ENCODE results near the gene PTPRN2. TPM values are rescaled to one million over a fixed set of nuclear protein-coding genes. Genes with fewer than 3 reads are reported as not detected.

Gene PTPRN2
- polyA plus RNA-seq, 1 experiment, result 0.02 TPM

DNA sequence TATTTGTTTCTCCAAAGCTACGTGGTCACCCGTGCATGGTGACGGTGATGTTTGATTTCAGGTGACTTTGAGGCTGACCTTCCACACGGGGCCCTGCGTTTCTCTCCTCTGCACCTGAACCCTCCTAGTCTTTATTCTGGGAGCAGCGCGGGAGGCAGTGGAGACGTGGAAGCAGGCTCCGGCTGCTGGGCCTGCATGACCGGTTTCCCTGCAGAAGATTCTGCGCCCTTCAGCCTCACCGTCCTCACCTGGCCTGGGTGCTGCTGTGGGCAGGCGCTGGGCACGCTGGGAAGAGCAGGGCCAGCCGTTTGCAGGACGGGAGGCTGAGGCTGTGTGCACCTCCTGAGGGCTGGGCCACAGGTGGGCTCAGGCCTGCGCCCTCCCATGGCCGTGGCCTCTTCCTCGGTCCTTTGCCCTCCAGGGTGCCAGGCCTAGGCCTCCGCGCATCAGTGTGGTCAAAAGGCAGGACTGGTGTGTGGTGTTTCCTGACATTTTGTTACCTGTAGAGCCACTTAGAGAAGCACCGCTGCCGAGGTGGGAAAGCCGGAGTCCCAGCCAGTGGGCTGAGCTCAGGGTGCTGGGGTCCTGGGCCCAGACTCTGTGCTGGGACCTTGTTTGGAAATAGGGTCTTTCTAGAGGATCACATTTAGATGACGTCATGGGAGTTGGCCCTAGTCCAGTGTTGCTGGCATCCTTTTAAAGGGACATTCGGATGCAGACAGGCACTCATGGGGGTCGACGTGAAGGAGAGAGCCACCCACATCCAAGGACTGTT is 772.5 kb downstream of the PTPRN2 start:
- POLR2A ChIA-PET, result no interaction called here
- TF ChIP-seq CTCF (IDR thresholded peaks at IDR 0.05; ENCODE audit: low read depth, low read length), result no peak
- Histone ChIP-seq H3K4me3 (ENCODE audit: low read depth, low read length) (no peak overlapping the region), H3K9me3 (ENCODE audit: control insufficient read depth, insufficient read depth, low read length) (peaks cover 100% of the 10 kb centered on the region), H3K27me3 (ENCODE audit: control insufficient read depth, insufficient read depth, low read length) (no peaks in the 10 kb centered on the region), H3K27ac (ENCODE audit: low read depth, low read length) (no peak overlapping the region)
- DNase-seq (ENCODE audit: low read depth, low spot score), result no peak
- CTCF ChIA-PET, result no interaction called here

DNA sequence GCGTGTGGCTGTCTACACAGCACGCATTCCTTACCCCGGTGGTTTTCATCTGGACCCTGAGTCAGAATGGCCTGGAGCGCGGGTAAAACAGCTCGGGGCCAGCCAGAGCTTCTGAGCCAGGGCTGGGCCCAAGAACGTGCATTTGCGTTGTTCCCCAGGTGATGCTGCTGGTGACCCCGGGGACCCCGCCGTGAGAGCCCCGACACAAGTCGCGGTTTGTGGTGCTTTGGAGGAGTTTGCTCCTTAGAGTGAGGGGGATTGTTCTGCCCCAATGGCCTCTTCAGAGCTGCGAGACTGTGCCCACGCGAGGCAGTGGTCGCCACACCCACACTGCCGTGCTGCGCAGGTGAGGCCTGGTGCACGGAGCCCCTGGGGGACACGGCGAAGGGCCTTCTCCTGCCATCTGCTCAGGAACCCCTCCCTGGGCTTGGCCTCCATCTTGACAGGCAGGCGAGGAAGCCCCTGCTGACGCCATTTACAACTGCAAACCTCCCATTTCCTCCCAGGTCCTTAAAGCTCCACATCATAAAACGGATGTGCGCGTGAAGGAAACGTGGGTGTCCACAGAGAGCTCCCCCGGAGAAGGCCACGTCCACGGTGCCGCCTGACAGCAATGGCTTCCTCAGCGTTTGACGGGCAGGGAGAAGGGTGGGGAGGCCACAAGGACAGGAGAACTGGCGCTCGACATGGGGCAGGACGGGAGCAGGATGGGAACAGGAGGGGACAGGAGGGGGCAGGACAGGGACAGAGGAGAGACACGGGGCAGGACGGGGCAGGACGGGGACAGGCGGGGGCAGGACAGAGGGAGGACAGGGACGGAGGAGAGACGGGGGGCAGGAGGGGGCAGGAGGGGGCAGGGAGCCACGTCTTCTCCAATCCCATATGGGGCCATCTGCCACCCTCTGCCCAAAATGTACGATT is 773.6 kb downstream of the PTPRN2 start:
- Histone ChIP-seq H3K4me3 (ENCODE audit: low read depth, low read length) (no peak overlapping the region), H3K27ac (ENCODE audit: low read depth, low read length) (no peak overlapping the region), H3K9me3 (ENCODE audit: control insufficient read depth, insufficient read depth, low read length) (peaks cover 100% of the 10 kb centered on the region), H3K27me3 (ENCODE audit: control insufficient read depth, insufficient read depth, low read length) (no peaks in the 10 kb centered on the region)
- no peak for DNase-seq (ENCODE audit: low read depth, low spot score)
- ChIA-PET CTCF (no interaction called here), POLR2A (no interaction called here)
- no peak for TF ChIP-seq CTCF (IDR thresholded peaks at IDR 0.05; ENCODE audit: low read depth, low read length)

DNA sequence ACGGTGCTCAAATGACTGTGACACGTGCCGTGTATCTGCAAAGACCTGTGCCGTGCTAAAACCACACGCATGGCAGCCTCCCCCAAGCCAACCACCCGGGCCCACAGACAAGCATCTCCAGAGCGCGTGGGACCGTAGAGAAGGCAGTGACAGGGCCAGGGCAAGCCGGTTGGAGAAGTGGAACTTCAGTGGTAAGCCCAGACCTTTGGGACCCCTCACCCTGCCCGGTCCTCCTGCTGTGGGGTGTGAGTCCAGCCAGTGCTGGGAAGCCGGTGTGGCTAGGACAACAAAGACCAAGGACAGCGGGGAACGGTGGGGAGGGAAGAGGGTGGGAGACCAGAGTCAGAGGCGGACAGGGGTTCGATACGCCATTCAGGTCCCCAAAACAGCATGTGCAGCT is 774.6 kb downstream of the PTPRN2 start:
- ChIA-PET POLR2A (no interaction called here), CTCF (no interaction called here)
- peaks cover 98% of the 10 kb centered on the region for H3K9me3 ChIP-seq (ENCODE audit: control insufficient read depth, insufficient read depth, low read length)
- no peak for TF ChIP-seq CTCF (IDR thresholded peaks at IDR 0.05; ENCODE audit: low read depth, low read length)
- DNase-seq (ENCODE audit: low read depth, low spot score), result no peak
- no peak overlapping the region for H3K27ac ChIP-seq (ENCODE audit: low read depth, low read length)
- no peaks in the 10 kb centered on the region for H3K27me3 ChIP-seq (ENCODE audit: control insufficient read depth, insufficient read depth, low read length)
- no peak overlapping the region for H3K4me3 ChIP-seq (ENCODE audit: low read depth, low read length)

DNA sequence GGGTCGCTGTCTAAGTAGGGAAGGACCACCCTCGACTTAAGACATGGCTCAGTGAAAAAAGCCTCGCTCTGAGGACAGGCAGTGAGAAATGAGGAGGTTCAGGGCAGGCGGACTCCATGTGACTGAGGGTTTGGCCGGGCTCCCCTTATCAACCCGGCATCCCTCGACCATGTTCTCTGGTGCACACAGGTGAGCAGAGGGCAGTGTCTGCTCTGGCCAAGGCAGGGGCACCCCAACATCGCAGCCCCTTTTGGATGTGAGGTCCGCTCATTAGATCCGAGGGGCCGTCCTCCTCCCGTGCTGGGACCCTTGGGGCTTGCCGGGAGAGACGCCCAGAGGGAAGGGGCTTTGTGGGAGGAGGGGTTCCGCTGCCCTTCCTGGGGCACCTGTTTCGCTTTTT is 775.7 kb downstream of the PTPRN2 start:
- Histone ChIP-seq H3K9me3 (ENCODE audit: control insufficient read depth, insufficient read depth, low read length) (peaks cover 98% of the 10 kb centered on the region), H3K27me3 (ENCODE audit: control insufficient read depth, insufficient read depth, low read length) (no peaks in the 10 kb centered on the region), H3K4me3 (ENCODE audit: low read depth, low read length) (no peak overlapping the region), H3K27ac (ENCODE audit: low read depth, low read length) (no peak overlapping the region)
- no peak for DNase-seq (ENCODE audit: low read depth, low spot score)
- POLR2A ChIA-PET, result no interaction called here
- no peak for TF ChIP-seq CTCF (IDR thresholded peaks at IDR 0.05; ENCODE audit: low read depth, low read length)
- CTCF ChIA-PET, result no interaction called here
